ENCODE results near the gene EYA3.

EYA3 gene

GRCh38 chr1:28070725-28071593, 17.5 kb downstream of the EYA3 start:
- TF ChIP-seq ZNF274 (IDR thresholded peaks at IDR 0.05; ENCODE audit: low read depth, low read length), result no peak
- no peak overlapping the region for H3K4me3 ChIP-seq (ENCODE audit: low read length)

GRCh38 chr1:28067523-28068090, 20.8 kb downstream of the EYA3 start:
- no peak for TF ChIP-seq ZNF274 (IDR thresholded peaks at IDR 0.05; ENCODE audit: low read depth, low read length)
- no peak overlapping the region for H3K4me3 ChIP-seq (ENCODE audit: low read length)

GRCh38 chr1:28066393-28067154, 21.8 kb downstream of the EYA3 start:
- no peak overlapping the region for H3K4me3 ChIP-seq (ENCODE audit: low read length)
- TF ChIP-seq ZNF274 (IDR thresholded peaks at IDR 0.05; ENCODE audit: low read depth, low read length), result no peak

- TF ChIP-seq ZNF274 (IDR thresholded peaks at IDR 0.05; ENCODE audit: low read depth, low read length), result no peak
- H3K4me3 ChIP-seq (ENCODE audit: low read length), result no peak overlapping the region
Measured at GRCh38 chr1:28064064-28064463, 24.3 kb downstream of the EYA3 start.

GRCh38 chr1:28062806-28063205, 25.6 kb downstream of the EYA3 start:
- no peak overlapping the region for H3K4me3 ChIP-seq (ENCODE audit: low read length)
- no peak for TF ChIP-seq ZNF274 (IDR thresholded peaks at IDR 0.05; ENCODE audit: low read depth, low read length)

- no peak for TF ChIP-seq ZNF274 (IDR thresholded peaks at IDR 0.05; ENCODE audit: low read depth, low read length)
- no peak overlapping the region; the same call in 1 of the 2 replicates for H3K4me3 ChIP-seq (ENCODE audit: low read length)
Measured at GRCh38 chr1:28058971-28059878, 29.2 kb downstream of the EYA3 start.

- TF ChIP-seq ZNF274 (IDR thresholded peaks at IDR 0.05; ENCODE audit: low read depth, low read length), result no peak
- H3K4me3 ChIP-seq (ENCODE audit: low read length), result no peak overlapping the region
Measured at GRCh38 chr1:28058168-28058567, 30.2 kb downstream of the EYA3 start.

GRCh38 chr1:28056129-28056925, 32.1 kb downstream of the EYA3 start:
- no peak overlapping the region for H3K4me3 ChIP-seq (ENCODE audit: low read length)
- no peak for TF ChIP-seq ZNF274 (IDR thresholded peaks at IDR 0.05; ENCODE audit: low read depth, low read length)

- H3K4me3 ChIP-seq (ENCODE audit: low read length), result no peak overlapping the region
- no peak for TF ChIP-seq ZNF274 (IDR thresholded peaks at IDR 0.05; ENCODE audit: low read depth, low read length)
Measured at GRCh38 chr1:28050776-28051175, 37.6 kb downstream of the EYA3 start.

GRCh38 chr1:28046716-28047115, 41.7 kb downstream of the EYA3 start:
- H3K4me3 ChIP-seq (ENCODE audit: low read length), result no peak overlapping the region
- no peak for TF ChIP-seq ZNF274 (IDR thresholded peaks at IDR 0.05; ENCODE audit: low read depth, low read length)

GRCh38 chr1:28045777-28046176, 42.6 kb downstream of the EYA3 start:
- no peak overlapping the region for H3K4me3 ChIP-seq (ENCODE audit: low read length)
- no peak for TF ChIP-seq ZNF274 (IDR thresholded peaks at IDR 0.05; ENCODE audit: low read depth, low read length)

GRCh38 chr1:28044399-28044798, 44.0 kb downstream of the EYA3 start:
- no peak for TF ChIP-seq ZNF274 (IDR thresholded peaks at IDR 0.05; ENCODE audit: low read depth, low read length)
- no peak overlapping the region for H3K4me3 ChIP-seq (ENCODE audit: low read length)

- TF ChIP-seq ZNF274 (IDR thresholded peaks at IDR 0.05; ENCODE audit: low read depth, low read length), result no peak
- H3K4me3 ChIP-seq (ENCODE audit: low read length), result no peak overlapping the region
Measured at GRCh38 chr1:28039341-28039740, 49.1 kb downstream of the EYA3 start.
